GM19467 (cell line): Measurements from ENCODE around the gene ADAMTS13.
"Not testable (repeated sequence)": the region's sequence is repeated elsewhere in the genome, so short reads cannot be mapped to it uniquely, and the experiment has no call there.

Experiments
- ATAC-seq: cut with Tn5 transposase; IDR thresholded peaks from one replicate; pipeline ENCODE4 v1.9.1; 2021; ENCODE audit warnings: mild to moderate bottlenecking, moderate library complexity; ENCODE audit not compliant: unreplicated experiment

Gene ADAMTS13

GRCh38 chr9:133424187-133424586 lies 2.0 kb downstream of the ADAMTS13 start:
- no peak for ATAC-seq

GRCh38 chr9:133425049-133425632 lies 3.0 kb downstream of the ADAMTS13 start:
- no peak for ATAC-seq

GRCh38 chr9:133426011-133426410 lies 3.8 kb downstream of the ADAMTS13 start:
- ATAC-seq = no peak

- no peak for ATAC-seq
These were observed 5.6 kb downstream of the ADAMTS13 start for GRCh38 chr9:133427658-133428348.

GRCh38 chr9:133428617-133429101 lies 6.5 kb downstream of the ADAMTS13 start:
- ATAC-seq = no peak

- no peak for ATAC-seq
These were observed 7.0 kb downstream of the ADAMTS13 start for GRCh38 chr9:133429214-133429613.

- no peak for ATAC-seq
These were observed 7.5 kb downstream of the ADAMTS13 start for GRCh38 chr9:133429641-133430161.

GRCh38 chr9:133430244-133430643 lies 8.1 kb downstream of the ADAMTS13 start:
- no peak for ATAC-seq

- ATAC-seq = no peak
These were observed 11.2 kb downstream of the ADAMTS13 start for GRCh38 chr9:133433351-133433843.

GRCh38 chr9:133436681-133437080 lies 14.5 kb downstream of the ADAMTS13 start:
- ATAC-seq = no peak

- no peak for ATAC-seq
These were observed 15.8 kb downstream of the ADAMTS13 start for GRCh38 chr9:133437753-133438531.

- no peak for ATAC-seq
These were observed 17.2 kb downstream of the ADAMTS13 start for GRCh38 chr9:133439337-133439736.

GRCh38 chr9:133440874-133441273 lies 18.7 kb downstream of the ADAMTS13 start:
- ATAC-seq = no peak

GRCh38 chr9:133441571-133441970 lies 19.4 kb downstream of the ADAMTS13 start:
- ATAC-seq = no peak

- no peak for ATAC-seq
These were observed 21.1 kb downstream of the ADAMTS13 start for GRCh38 chr9:133443248-133443647.

GRCh38 chr9:133443982-133444381 lies 21.8 kb downstream of the ADAMTS13 start:
- ATAC-seq = no peak

- no peak for ATAC-seq
These were observed 23.3 kb downstream of the ADAMTS13 start for GRCh38 chr9:133445293-133445969.

- ATAC-seq = no peak
These were observed 26.4 kb downstream of the ADAMTS13 start for GRCh38 chr9:133448487-133448972.

GRCh38 chr9:133449760-133450159 lies 27.6 kb downstream of the ADAMTS13 start:
- ATAC-seq = no peak

GRCh38 chr9:133451865-133452264 lies 29.7 kb downstream of the ADAMTS13 start:
- not testable (repeated sequence) for ATAC-seq

GRCh38 chr9:133452562-133452961 lies 30.4 kb downstream of the ADAMTS13 start:
- no peak for ATAC-seq
